ENCODE results near the gene ATP1A4. TPM values are rescaled to one million over a fixed set of nuclear protein-coding genes. Genes with fewer than 3 reads are reported as not detected.
A peak's percentile ranks its signal among the peaks of the same experiment; 100 is the strongest.
"Not testable (repeated sequence)": the region's sequence is repeated elsewhere in the genome, so short reads cannot be mapped to it uniquely, and the experiment has no call there.

Gene ATP1A4
- total RNA-seq, 1 donor from 2014 or later = not detected

DNA sequence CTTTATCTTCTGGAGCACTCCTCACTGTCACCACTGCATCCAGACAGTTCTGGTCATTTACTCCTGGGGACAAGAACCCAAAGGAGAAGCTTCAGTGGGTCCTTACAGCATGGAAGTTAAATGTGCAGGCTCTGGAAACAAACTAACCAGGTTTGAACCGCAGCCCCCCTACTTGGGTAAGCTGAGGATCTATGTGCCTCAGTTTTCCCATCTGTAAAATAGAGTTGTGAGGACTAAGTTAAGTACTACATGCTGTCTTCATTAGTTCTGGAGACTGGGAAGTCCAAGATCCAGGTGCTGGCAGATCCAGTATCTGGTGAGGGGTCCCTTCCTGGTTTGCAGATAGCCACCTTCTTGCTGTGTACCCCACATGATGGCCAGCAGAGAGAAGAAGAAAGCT lies 43.9 kb upstream of the ATP1A4 start:
- peaks cover 2% of the 10 kb centered on the region for H3K9me3 Mint-ChIP-seq (ENCODE audit: unreplicated experiment)
- H3K4me3 Mint-ChIP-seq (ENCODE audit: unreplicated experiment) = no peak overlapping the region
- peaks cover 13% of the 10 kb centered on the region for H3K4me1 Mint-ChIP-seq (ENCODE audit: low read depth, unreplicated experiment)

GRCh38 chr1:160108888-160109662 lies 42.3 kb upstream of the ATP1A4 start:
- TF ChIP-seq CTCF (IDR thresholded peaks at IDR 0.05; ENCODE audit: partially characterized antibody, unreplicated experiment) = peak; percentile 45
- no peak overlapping the region for H3K27ac Mint-ChIP-seq (ENCODE audit: unreplicated experiment)
- peaks cover 2% of the 10 kb centered on the region for H3K9me3 Mint-ChIP-seq (ENCODE audit: unreplicated experiment)
- H3K36me3 Mint-ChIP-seq (ENCODE audit: unreplicated experiment) = no peaks in the 10 kb centered on the region
- H3K4me1 Mint-ChIP-seq (ENCODE audit: low read depth, unreplicated experiment) = peaks cover 13% of the 10 kb centered on the region
- no peak overlapping the region for H3K4me3 Mint-ChIP-seq (ENCODE audit: unreplicated experiment)
- no peak for DNase-seq
- peaks cover 16% of the 10 kb centered on the region for H3K27me3 Mint-ChIP-seq (ENCODE audit: unreplicated experiment)

More for the DNA sequence above, 43.9 kb upstream of the ATP1A4 start:
- DNase-seq = no peak
- TF ChIP-seq CTCF (IDR thresholded peaks at IDR 0.05; ENCODE audit: partially characterized antibody, unreplicated experiment) = no peak
- Mint-ChIP-seq H3K36me3 (ENCODE audit: unreplicated experiment) (no peaks in the 10 kb centered on the region), H3K27me3 (ENCODE audit: unreplicated experiment) (peaks cover 20% of the 10 kb centered on the region), H3K27ac (ENCODE audit: unreplicated experiment) (no peak overlapping the region)

- Mint-ChIP-seq H3K9me3 (ENCODE audit: unreplicated experiment) (peaks cover 2% of the 10 kb centered on the region), H3K36me3 (ENCODE audit: unreplicated experiment) (no peaks in the 10 kb centered on the region), H3K4me3 (ENCODE audit: unreplicated experiment) (no peak overlapping the region), H3K4me1 (ENCODE audit: low read depth, unreplicated experiment) (peaks cover 12% of the 10 kb centered on the region), H3K27ac (ENCODE audit: unreplicated experiment) (no peak overlapping the region), H3K27me3 (ENCODE audit: unreplicated experiment) (peaks cover 15% of the 10 kb centered on the region)
- no peak for DNase-seq
- no peak for TF ChIP-seq CTCF (IDR thresholded peaks at IDR 0.05; ENCODE audit: partially characterized antibody, unreplicated experiment)
These were observed 41.7 kb upstream of the ATP1A4 start for GRCh38 chr1:160109686-160110085.

- H3K9me3 Mint-ChIP-seq (ENCODE audit: unreplicated experiment); H3K4me3 Mint-ChIP-seq (ENCODE audit: unreplicated experiment); H3K27ac Mint-ChIP-seq (ENCODE audit: unreplicated experiment); H3K36me3 Mint-ChIP-seq (ENCODE audit: unreplicated experiment); DNase-seq: not testable (repeated sequence)
- Mint-ChIP-seq H3K4me1 (ENCODE audit: low read depth, unreplicated experiment) (peaks cover 12% of the 10 kb centered on the region), H3K27me3 (ENCODE audit: unreplicated experiment) (peaks cover 15% of the 10 kb centered on the region)
These were observed 39.9 kb upstream of the ATP1A4 start for GRCh38 chr1:160111462-160111861.

- peaks cover 1% of the 10 kb centered on the region for H3K9me3 Mint-ChIP-seq (ENCODE audit: unreplicated experiment)
- H3K27ac Mint-ChIP-seq (ENCODE audit: unreplicated experiment) = no peak overlapping the region
These were observed 39.0 kb upstream of the ATP1A4 start for GRCh38 chr1:160112357-160112756.

More at GRCh38 chr1:160112357-160112756, 39.0 kb upstream of the ATP1A4 start:
- peaks cover 12% of the 10 kb centered on the region for H3K4me1 Mint-ChIP-seq (ENCODE audit: low read depth, unreplicated experiment)
- DNase-seq = no peak
- no peak overlapping the region for H3K4me3 Mint-ChIP-seq (ENCODE audit: unreplicated experiment)
- TF ChIP-seq CTCF (IDR thresholded peaks at IDR 0.05; ENCODE audit: partially characterized antibody, unreplicated experiment) = no peak
- H3K27me3 Mint-ChIP-seq (ENCODE audit: unreplicated experiment) = peaks cover 11% of the 10 kb centered on the region
- no peaks in the 10 kb centered on the region for H3K36me3 Mint-ChIP-seq (ENCODE audit: unreplicated experiment)
